GM21360 (cell line): ENCODE measurements around the gene HECTD4.
"Not testable (repeated sequence)": the region's sequence is repeated elsewhere in the genome, so short reads cannot be mapped to it uniquely, and the experiment has no call there.

Experiments
- ATAC-seq: cut with Tn5 transposase; IDR thresholded peaks from one replicate; pipeline ENCODE4 v1.9.1; 2021; ENCODE audit warnings: mild to moderate bottlenecking, moderate library complexity; ENCODE audit not compliant: unreplicated experiment

HECTD4 gene

DNA sequence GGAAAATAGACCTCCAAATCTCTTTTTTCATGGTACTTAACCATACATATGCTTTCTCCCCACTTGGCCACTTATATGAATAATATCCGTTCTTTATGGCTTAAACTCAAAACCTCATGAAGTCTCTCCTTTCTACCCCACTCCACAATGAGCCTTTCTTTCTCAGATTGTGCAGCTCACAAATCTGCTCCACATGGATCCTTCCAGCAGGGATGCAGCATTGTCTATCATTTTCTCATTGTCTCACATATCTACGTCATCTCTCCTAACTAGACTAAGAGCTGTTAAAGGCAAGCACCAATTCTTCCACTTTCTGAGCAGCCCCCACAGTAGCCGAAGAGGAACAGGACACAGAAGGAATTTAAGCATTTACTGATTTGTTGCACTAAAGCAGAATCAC, 106.4 kb downstream of the HECTD4 start:
- ATAC-seq: no peak

DNA sequence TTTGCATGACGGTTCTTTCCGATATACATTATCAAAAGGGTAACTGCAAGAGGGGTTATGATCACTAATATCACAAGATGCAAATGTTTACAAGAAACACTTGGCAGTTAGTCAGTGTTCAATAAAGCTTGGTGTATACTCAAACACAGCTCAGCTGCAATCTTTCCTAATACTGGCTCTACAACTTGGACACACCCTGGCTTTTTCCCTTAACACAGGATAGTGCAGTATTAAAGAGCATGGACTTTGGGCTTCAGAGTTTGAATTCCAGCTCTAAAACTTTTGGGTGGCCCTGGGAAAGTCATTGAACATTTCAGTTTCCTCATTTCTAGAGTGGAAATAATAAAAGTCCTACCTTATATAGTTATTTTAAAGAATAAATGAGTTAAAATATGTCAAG, 107.0 kb downstream of the HECTD4 start:
- ATAC-seq: no peak

DNA sequence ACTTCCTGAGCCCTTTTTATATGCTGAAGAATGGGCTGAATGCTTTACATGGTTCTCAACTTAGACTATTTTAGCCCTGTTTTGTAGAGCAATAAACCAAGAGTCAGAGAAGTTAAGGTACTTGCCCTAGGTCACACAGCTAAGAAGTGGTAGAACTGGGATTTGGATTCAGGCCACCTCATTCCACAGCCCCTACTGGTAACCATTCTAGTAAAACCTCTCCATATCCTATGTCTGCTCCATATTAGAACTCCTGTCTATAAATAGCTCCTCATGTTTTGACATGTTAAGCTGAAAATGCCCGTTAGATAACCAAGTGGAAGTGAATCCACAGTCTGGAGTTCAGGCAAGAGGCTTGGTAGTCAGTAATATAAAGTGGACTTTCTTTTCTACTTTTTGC, 111.6 kb downstream of the HECTD4 start:
- ATAC-seq: no peak

DNA sequence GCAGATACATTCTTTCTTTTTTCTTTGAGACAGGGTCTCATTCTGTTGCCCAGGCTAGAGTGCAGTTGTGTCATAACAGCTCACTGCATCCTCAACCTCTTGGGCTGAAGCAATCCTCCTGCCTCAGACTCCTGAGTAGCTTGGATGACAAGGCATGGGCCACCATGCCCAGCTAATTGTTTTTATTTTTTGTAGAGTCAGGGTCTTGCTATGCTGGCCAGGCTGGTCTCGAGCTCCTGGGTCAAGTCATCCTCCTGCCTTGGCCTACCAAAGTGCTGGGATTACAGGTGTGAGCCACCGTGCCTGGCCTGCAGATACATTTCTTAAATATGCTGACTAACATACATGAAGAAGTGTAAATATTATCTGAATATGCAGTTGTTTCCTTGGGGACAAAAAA, 115.8 kb downstream of the HECTD4 start:
- ATAC-seq: no peak

DNA sequence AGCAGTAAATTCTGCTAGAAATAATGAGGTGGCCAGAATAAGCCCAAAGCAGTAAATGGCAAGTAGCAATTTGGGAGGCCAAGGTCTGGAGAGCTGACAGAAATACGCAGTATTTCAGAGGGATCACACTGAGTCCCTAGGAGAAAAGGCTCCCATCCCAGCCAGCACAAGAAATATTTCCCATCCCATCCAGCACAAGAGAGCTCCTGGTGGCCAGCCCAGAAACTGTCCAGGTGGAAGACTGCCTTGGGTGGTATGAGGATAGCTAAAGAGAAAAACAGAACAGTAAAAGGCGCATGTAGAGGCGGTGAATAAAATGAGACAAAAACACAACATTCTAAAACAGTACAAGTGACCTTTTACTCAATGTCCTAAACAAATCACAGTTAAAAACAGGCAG, 120.7 kb downstream of the HECTD4 start:
- no peak for ATAC-seq

DNA sequence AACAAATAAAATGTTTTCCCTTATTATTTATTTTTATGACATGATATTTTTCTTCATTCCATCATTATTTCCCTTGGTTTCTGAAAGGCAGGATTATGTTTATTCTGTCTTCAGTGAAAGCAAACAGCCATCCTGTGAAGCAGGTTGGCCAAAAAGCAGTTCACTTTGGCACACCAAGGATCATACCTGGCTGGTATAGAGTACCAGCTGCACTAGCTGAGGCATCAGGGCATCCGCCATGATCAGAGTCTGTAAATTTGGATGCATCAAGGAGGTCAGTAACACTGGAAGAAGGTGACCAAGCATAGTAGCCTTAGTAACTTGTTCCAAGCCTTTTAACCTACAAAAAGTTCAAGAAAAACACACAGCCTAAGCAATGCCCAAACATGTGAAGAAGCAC, 123.3 kb downstream of the HECTD4 start:
- no peak for ATAC-seq

DNA sequence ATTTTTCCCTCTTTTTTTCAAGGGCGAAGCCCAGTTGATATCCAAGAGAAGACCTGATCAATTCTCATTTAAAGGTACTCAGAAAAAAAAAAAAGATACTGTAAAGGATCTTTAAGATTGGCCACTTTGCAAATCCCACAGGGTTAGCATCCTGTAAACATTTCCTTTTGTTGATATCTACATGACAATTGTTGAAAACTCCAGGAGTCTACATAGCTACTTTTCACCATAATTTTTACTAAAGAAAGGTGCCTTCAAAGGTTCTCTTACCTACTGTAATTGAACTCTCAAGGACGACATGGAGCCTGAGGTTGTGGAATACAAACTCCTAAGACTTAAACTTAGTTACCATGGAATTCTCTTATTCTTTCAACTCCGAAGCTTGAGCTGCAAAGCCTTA, 125.5 kb downstream of the HECTD4 start:
- no peak for ATAC-seq

DNA sequence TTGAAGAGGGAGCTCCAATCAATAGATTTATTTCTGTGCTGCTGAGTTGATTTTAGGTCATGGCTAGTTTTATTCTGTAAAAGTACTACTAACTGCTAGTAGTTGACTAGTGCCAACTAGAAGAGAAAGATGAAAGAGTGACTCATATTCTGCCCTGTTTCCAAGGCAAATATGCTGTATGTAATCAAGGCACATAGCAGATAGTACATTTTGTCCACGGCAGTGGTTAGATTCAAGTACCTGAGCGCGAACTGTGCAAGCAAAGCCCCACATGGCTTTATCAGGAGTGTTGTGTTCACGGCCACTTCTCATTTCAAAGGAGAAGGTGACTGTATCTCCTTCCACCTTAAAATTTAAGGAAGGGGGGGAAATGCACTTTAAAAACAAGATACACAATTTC, 130.0 kb downstream of the HECTD4 start:
- no peak for ATAC-seq

DNA sequence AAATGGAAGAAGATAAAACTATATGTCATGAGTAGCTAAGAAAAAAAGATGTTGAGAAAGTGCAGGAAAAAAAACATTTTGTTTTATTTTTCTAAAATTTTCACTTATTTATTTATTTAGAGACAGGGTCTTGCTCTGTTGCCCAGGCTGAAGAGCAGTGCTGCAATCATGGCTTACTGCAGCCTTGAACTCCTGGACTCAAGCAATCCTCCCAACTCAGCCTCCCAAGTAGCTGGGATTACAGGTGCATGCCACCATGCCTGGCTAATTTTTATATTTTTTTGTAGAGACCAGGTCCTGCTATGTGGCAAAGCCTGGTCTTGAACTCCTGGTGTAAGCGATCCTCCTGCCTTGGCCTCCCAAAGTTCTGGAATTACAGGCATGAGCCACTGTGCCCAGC, 137.3 kb downstream of the HECTD4 start:
- not testable (repeated sequence) for ATAC-seq

DNA sequence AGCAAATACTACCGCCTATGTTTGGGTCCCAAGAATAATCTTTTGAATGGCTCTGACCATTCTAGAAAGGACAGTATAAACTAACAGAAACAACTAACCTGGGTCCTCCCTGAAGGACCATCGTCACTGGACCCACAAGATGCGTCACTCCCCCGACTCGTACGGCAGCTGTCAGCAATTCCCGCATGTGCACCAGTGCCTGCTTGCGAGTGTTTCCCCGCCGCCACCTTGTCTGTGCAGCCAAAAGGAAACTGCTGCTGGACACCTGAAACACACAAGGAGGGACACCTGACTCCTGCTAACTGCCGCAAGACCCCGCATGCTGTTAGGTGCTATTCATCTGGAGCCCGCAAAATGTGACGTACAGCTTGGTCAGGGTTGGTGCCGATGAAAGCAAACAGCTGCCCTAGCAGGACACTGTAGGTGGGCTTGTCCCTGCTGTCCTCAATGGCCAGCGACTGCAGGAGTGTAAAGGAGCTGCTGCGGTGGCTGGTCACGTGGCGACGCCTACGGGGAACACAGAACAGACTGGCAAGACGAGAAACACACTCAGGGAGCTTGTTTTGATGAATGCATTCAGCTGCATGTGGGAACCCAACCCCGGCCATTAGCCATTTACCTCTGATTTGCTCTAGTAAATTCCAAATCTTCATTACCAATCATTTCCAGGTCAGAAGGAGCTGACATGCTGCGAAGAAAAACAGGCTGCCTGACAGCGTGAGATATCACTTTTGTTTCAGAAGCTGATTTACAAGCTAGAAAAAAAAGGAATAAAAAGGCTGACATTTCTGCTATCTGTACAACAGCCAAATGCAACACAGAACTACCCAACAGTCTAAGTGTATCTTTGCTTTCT, 138.7 kb downstream of the HECTD4 start:
- ATAC-seq: no peak

DNA sequence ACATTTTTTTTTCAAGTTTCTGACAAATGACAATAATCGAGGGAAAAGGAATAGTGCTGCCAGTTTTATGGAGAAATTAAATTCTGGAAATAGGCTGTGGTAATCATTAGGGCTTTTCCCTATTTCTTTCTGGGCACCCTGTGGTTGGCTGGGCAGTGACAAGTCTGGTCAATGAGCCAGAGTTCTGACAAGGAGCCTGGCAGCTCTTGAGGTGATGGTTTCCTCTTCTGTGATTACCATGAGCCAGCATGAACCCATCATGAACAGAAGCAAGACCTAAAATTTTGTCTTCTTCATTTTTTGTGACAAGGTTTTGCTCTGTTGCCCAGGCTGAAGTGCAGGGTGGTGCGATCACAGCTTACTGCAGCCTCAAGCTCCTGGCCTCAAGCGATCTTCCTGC, 141.1 kb downstream of the HECTD4 start:
- ATAC-seq: no peak

DNA sequence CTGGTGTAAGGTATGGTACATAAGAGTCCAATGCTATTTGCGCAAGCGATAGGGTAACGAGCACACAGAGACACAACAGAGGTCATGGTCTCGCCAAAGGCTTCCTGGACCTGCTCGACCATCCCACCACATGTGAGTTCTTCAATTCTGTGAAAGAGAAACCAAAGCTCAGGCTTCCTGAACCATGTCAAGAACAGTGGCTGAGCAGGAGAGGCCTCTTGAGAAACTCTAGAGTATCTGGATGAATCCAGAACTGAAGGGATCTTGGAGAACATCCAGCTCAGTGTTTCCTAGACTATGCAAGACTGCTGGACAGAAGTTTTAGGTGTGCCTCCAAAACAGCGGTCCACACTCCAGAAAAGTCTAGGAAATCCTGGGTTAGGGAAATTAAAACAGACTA, 142.3 kb downstream of the HECTD4 start:
- no peak for ATAC-seq

DNA sequence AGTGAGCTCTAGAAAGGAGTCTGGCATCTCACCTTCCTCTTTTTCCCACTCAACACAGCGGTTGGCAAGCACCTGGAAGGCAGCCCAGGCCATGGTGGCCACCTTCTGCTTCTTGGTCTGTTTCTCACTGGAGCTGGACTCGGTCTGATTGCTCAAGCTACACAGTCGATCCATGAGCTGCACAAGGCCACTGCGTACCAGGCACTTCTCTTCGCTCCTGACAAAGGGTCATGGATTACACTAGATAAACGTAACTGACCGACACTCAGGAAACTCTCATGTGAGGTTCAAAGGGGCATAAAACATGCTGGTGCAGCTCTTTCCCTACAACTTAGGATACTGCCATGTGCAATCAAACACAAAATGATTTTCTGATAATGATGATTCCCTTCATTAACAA, 143.2 kb downstream of the HECTD4 start:
- no peak for ATAC-seq

DNA sequence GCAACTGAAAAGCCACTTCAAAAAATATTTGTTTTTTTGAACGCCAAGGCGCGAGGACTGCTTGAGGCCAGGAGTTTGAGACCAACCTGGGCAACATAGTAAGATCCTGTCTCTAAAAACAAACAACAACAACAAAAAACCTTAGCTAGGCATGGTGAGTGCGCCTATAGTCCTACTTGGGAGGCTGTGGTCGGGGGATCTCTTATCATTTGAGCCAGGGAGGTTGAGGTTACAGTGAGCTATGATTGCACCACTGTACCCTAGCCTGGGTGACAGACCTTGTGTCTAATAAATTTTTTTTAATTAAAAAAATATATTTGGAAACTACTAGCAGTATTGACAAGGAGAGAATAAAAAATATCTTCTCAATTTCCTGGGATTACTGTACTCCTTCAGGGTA, 143.8 kb downstream of the HECTD4 start:
- no peak for ATAC-seq

DNA sequence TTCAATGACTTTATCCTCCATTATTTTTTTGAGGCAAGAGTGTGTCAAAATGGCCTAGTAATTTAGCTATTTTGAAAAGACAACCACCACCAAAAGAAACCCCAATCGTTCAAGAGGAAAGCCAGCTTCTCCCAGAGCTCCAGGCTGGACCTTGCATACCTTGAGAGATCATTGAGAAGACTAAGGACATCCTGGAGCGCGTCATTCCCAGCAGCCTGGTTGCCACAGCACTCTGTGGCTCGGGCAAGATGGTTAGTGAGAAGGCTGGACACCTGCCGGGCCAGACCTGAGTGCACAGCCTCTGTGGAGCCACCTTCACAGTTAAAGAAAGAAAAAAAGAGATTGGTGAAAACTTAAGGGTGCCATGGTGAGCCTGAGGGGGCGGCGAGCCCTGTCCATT, 145.4 kb downstream of the HECTD4 start:
- no peak for ATAC-seq

DNA sequence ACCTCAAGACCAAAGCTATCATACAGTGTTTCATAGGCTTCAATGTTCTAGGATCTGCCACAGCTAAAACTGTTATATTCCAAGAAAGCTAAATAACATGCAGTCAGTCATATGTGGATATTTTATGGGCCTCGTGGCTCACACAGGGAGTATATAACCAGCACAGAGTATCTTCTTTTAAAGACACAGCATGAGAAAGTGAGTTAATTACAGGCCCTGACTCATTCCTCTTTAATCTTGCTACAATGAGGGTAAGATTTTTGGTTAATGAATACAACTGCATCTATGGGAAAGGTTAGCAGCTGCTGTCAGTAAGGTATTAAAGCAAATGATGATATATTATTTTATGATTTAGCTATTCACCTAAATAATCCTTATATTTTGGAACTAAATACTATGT, 145.8 kb downstream of the HECTD4 start:
- ATAC-seq: no peak

DNA sequence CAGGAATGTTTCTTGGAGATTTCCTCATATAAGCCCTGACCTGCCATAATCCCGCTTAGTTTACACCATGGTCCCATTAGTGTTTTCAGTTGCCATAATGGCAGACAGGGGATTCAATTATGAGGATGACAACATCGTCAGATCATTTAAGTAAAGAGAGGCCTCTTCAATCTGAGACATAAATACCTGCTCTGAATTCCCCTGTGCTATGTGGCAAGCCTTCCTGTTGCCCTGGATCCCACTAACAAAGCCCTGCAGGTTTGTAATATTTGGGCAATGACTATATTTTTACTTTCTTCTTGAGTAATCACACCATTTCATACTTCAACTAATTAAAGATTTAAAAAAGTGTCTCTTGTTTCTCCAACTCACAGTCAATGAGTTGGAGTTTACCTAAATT, 147.9 kb downstream of the HECTD4 start:
- no peak for ATAC-seq

DNA sequence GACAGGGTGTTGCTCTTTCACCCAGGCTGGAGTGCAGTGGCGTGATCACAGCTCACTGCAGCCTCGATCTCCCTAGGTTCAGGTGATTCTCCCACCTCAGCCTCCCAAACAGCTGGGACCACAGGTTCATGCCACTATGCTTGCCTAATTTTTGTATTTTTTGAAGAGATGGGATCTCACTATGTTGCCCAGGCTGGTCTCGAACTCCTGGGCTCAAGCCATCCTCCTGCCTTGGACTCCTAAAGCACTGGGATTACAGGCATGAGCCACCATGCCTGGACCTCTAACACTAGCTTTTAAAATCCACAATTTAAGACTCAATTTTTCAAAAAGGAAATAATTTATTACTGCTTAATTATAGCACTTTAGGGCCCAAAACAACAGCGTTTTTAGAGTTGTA, 149.0 kb downstream of the HECTD4 start:
- ATAC-seq: no peak

DNA sequence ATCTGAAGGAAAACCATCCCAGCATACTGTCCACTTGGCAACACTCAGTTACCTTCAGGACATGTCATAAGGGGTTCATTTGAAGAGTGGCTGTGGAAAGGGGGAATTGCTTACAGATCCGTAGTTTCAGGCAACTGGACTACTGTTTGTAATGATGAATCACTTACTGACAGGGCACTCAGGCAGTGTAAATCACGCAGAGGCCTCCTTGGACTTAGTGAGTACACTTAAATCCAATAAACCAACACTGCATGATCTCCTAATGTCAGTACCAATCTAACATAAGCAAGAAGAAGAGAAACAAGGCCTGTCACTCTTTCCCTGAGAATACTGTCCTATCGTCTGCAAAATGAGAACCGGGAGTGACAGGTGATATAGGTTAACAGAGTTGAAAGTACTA, 152.1 kb downstream of the HECTD4 start:
- ATAC-seq: no peak

DNA sequence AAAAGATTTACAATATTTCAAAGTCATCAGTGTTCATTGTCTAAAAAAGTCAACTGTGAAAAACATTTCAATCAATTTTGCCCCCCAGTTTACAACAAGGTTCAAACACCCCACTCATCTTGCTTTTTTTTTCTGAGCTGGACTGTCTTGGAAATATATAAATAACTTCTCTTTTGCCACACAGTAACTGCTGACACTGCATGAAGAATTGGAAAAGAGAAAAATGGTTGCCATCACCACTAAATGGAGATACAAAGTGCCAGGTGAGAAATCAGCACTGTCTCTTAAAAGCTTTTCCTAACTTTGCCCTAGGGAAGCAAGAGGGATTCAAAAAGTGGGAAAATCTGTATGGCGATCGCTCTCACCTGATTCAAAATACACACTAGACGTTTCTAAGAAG, 155.5 kb downstream of the HECTD4 start:
- ATAC-seq: no peak

DNA sequence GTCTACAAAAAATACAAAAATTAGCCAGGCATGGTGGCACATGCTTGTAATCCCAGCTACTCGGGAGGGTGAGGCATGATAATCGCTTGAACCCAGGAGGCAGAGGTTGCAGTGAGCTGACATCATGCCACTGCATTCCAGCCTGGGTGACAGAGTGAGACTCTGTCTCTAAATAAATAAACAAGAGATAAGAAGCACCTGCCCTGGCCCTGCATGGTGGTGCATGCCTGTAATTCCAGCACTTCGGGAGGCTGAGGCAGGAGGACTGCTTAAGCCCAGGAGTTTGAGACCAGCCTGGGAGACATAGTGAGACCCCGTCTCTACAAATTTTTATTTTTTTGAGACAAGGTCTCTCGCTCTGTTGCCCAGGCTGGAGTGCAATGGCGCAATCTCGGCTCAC, 161.6 kb downstream of the HECTD4 start:
- not testable (repeated sequence) for ATAC-seq

DNA sequence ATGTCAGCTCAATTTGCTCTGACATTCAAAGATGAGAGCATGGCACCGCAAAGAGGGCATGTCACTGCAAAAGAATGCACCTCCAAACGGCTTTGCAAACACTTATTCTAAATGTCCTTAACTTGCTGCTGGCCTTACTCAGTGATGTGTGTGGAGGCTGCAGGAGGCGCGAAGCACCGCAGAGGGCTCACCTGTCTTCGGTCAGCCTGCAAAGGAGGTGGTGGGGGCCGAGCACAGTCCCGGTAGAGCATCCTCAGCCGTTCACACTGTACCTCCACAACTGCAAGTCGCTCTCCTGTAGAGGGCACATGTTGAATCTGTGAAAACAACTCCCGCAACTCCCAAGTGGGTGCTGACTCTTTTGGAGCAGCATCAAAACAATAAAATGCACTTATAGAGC, 163.0 kb downstream of the HECTD4 start:
- ATAC-seq: no peak

DNA sequence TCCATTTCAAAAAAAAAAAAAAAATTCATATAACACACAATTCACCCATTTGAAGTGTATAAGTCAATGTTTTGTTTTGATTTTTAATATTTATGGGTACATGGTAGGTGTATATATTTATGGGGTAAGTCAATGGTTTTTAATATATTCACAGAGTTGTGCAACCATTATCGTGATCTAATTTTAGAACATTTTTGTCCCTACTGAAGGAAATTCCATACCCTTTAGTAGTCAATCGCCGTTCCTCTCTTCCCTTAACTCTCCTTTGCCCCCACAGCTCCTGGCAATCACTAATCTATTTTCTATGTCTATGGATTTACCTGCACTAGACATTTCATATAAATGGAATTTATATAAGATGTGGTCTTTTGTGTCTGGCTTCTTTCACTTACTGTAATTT, 164.1 kb downstream of the HECTD4 start:
- ATAC-seq: no peak
